IPS-NIHi11 (cell line): ENCODE data around the gene RRM2.
A peak's percentile ranks its signal among the peaks of the same experiment; 100 is the strongest.
"Not testable (repeated sequence)": the region's sequence is repeated elsewhere in the genome, so short reads cannot be mapped to it uniquely, and the experiment has no call there.

ENCODE experiments used
- DNase-seq: peaks from one replicate; pipeline ENCODE4 v3.0.0; 2012; ENCODE audit warnings: mixed read lengths, low spot score

RRM2 gene

DNA sequence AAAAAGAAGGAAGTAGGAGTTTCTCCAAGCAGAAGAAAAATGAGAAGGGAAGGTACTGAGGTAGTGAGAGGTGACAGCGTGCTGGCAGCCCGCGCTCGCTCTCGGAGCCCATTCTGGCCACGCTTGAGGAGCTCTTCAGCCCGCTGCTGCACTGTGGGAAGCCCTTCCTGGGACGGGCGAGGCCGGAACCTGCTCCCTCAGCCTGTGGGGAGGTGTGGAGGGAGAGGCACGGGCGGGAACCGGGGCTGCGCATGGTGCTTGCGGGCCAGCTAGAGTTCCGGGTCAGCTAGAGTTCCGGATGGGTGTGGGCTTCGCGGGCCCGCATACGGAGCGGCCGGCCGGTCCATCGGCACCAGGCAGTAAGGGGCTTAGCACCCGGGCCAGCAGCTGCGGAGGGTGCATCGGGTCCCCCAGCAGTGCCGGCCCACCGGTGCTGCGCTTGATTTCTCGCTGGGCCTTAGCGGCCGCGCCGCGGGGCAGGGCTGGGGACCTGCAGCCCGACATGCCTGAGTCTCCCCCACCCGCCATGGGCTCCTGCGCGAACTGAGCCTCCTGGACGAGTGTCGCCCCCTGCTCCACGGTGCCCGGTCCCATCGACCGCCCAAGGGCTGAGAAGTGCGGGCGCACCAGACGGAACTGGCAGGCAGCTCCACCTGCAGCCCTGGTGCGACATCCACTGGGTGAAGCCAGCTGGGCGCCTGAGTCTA is 31.2 kb upstream of the RRM2 start:
- no peak for DNase-seq

GRCh38 chr2:10091889-10092244 is 30.7 kb upstream of the RRM2 start:
- DNase-seq = not testable (repeated sequence)

DNA sequence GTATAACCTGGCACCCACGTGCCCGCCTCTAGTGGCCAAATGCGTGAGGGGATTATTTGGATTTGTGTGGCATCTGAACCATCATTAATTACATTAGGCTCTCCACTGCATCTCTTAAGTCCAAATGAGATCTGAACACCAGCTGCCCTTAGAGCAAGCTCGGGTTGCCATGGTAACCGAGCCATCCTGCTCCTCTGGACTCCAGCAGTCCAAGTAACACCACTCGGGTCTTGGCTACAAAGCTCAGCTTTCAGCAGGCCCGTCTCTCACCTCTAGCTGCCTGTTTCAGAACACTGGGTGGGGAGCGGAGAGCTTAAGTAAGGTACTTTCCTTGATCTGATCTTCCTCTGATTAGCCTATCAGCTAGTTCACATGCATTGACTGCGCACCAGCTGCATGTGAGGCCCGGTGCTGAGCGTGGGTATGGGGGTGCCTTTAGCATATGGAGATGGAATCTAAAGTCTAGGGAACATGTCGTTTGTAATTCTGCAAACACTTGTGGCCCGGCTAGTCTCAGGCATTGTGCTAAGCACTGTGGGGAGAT is 28.2 kb upstream of the RRM2 start:
- DNase-seq = no peak

GRCh38 chr2:10095175-10095574 is 27.4 kb upstream of the RRM2 start:
- no peak for DNase-seq

GRCh38 chr2:10096641-10097040 is 25.9 kb upstream of the RRM2 start:
- DNase-seq = no peak

DNA sequence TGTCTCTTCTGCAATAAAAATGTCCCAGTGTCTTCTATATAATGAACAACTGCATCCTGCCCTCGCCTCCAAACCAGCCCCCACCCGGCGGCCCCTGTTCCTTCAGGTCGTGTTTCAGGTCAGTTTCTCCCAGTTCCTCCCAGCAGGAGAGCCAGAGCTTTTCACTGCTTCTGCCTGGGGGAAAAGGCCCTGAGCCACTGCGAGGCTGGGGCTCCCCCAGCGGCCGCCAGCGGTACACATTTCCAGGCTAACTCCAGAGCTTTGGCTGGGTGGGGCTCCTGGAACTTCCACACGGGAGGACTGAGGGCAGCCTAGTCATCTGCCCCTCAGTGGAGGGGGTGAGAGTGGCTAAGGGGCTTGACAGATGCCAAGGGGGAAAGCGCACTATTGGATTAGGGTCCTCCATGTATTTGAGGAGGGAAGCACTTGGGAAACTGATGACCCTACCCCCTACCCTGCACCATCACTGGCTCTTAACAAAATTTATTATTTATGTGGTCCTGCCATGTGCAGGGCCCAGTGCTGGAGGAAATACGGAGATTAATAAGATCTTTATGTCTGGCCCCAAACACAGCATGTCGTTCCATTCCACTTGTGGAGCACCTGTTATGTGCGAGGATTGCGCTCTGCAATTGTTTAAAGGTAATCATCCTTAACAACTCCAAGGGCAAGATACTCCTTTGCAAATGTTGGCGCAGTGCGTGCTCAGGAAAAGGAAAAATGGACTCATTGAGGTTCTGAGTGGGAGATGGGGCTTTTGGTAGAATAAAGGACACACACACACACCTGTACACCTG is 25.0 kb upstream of the RRM2 start:
- DNase-seq = peak; percentile 93

- DNase-seq = no peak
Measured at GRCh38 chr2:10101491-10101890, 21.0 kb upstream of the RRM2 start.

DNA sequence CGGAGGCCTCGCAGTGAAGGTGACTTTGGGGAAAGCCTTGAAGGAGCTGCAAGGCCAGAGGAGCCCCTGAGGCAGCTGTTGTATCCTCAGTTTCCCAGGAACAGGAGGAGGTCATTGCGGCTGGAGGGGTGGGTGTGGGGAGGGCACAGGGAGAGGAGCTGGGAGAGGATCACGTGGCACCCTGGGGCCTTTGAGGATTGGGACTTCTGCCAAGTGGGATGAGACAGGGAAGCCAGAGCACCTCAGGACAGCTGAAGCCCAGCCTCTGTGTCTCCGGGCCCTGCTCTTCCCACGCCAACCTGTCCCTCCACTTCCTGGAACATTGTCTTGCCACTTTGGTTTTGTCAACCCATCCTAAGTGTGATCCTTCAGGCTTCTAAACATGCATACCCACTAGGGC is 19.4 kb upstream of the RRM2 start:
- no peak for DNase-seq

DNA sequence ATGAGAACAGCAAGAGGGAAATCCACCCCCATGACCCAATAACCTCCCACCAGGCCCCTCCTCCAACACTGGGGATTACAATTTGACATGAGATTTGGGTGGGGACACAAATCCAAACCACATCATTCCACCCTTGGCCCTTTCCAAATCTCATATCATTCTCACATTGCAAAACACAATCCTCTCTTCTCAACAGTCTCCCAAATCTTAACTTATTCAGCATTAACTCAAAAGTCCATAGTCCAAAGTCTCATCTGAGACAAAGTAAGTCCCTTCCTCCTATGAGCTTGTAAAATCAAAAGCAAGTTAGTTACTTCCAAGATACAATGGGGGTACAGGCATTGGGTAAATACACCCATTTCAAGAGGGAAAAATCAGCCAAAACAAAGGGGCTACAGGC is 17.6 kb upstream of the RRM2 start:
- DNase-seq = not testable (repeated sequence)

- DNase-seq = no peak
Measured at GRCh38 chr2:10109311-10109710, 13.2 kb upstream of the RRM2 start.

DNA sequence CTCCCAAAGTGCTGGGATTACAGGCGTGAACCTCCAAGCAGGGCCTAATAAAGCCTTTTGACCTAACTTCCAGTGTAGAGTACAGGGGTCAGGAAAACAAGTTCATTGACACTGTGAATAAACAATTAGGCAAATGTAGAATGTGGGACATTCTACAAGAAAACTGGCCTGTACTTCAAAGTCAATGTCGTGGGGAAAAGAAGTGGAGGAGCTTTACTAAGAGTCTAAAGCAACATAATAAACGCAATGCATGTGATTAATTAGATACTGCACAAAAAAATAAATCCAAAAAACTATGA is 3.6 kb upstream of the RRM2 start:
- no peak for DNase-seq

- no peak for DNase-seq
Measured at GRCh38 chr2:10119601-10120157, 2.9 kb upstream of the RRM2 start.

- peak; percentile 98 for DNase-seq
Measured at GRCh38 chr2:10120158-10120876, 2.2 kb upstream of the RRM2 start.

DNA sequence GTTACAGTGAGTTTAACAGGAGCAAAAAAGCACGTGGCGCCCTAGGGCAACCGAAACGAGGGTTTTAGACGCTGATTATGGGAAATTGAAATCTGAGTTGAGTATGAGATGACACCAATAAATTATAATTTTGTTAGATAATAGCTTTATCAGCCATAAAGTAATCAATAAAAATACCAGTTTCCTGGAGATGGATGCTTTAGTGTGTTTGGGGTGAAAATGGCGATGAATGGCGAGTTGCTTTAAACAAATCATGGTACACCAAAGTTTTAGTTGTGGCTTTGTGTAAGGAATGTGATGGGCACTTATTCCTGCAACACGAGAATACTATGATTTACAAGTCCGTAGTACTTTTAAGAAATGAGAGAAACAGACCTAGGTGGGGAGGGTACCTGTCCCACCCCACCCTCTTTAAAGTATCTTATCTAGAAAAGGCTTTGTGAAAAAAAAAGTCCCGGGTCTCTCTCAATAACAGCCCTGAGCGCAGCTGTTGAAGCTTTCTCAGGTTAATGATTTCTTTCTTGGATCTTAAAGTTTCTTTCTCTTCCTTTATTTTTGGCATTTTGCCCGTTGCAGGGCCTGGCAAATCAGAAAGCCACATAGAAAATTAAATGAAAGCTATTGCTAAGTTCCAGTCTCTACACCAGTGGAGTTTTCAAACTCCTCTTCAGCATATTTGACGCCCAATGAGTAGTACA is 1.5 kb upstream of the RRM2 start:
- DNase-seq = no peak

DNA sequence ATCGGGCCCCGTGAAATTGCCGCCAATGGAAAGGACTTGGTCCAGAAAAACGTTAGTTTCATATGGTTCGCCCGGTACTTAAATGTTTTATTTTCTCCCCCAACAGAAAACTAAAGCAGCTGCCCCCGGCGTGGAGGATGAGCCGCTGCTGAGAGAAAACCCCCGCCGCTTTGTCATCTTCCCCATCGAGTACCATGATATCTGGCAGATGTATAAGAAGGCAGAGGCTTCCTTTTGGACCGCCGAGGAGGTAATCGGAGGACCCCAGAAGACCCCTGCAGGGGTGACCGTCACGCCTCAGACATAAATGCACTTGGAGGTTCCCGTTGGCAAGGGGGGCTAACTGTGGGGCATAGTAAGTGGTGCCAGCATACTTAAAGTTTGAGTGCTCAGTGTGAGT is 742 bp downstream of the RRM2 start:
- no peak for DNase-seq

GRCh38 chr2:10124538-10125045 is 2.1 kb downstream of the RRM2 start:
- no peak for DNase-seq

GRCh38 chr2:10125842-10126631 is 3.5 kb downstream of the RRM2 start:
- no peak for DNase-seq

- DNase-seq = no peak
Measured at GRCh38 chr2:10126632-10127026, 4.1 kb downstream of the RRM2 start.

GRCh38 chr2:10128420-10128819 is 5.9 kb downstream of the RRM2 start:
- no peak for DNase-seq

DNA sequence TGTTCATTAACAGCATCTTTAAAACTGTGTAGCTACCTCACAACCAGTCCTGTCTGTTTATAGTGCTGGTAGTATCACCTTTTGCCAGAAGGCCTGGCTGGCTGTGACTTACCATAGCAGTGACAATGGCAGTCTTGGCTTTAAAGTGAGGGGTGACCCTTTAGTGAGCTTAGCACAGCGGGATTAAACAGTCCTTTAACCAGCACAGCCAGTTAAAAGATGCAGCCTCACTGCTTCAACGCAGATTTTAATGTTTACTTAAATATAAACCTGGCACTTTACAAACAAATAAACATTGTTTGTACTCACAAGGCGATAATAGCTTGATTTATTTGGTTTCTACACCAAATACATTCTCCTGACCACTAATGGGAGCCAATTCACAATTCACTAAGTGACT is 7.0 kb downstream of the RRM2 start:
- DNase-seq = no peak

DNA sequence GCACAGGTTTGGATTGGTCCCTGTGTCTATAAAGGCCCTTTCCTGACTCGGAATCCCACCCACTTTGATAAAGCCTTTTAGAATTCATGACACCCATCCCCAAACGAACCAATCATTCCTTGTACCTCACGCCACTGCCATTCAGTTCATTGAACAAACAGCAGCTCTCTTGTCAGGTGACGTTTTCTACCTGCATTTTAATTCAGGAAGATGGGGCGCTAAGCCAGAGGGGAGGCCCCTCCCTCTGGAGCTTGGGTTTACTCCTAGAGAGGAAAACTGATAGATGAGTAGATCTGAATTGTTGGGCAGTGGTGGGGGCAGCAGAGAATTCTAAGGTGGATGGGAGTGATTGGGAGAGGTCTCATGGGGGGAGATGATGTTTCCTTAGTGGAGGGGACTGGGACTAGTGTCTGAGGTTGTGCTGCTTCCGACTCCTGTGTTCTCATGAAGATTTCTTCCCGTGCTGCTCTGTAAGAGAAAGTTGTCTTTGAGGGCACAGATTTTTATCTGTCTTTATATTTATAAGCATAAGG is 9.6 kb downstream of the RRM2 start:
- DNase-seq = no peak
